ENCODE measurements around the gene MYO19. TPM values are rescaled to one million over a fixed set of nuclear protein-coding genes. Genes with fewer than 3 reads are reported as not detected.

The MYO19 gene
- total and polyA plus RNA-seq, 2 of the 4 experiments (the other 2 are of a cell fraction) = 35.8 to 55.6 TPM

- dilution Hi-C loops (cut with HindIII; ENCODE audit: low sequenced_read_pairs, unreplicated experiment) = no loop called here
- ATAC-seq (ENCODE audit: low read depth) = no peak
- Histone ChIP-seq H4K5ac (ENCODE audit: low read depth, low read length) (no peak overlapping the region), H3K14ac (replicated peaks; ENCODE audit: low read depth, low read length) (no peak overlapping the region), H3K4me3 (ENCODE audit: insufficient read depth, low read depth, low read length) (no peak overlapping the region), H3K27me3 (ENCODE audit: control insufficient read depth, insufficient read depth, low read length) (no peaks in the 10 kb centered on the region), H2AFZ (replicated peaks; ENCODE audit: low read length, poor library complexity) (no peak overlapping the region), H2AK5ac (ENCODE audit: low read depth, low read length) (no peak overlapping the region), H2AK9ac (replicated peaks; ENCODE audit: low read depth, low read length, poor library complexity) (no peak overlapping the region), H3K9ac (ENCODE audit: low read depth, low read length) (no peak overlapping the region), H3K4ac (ENCODE audit: low read depth, low read length) (no peak overlapping the region), H3K36me3 (ENCODE audit: control insufficient read depth, insufficient read depth, low read length) (peaks cover 51% of the 10 kb centered on the region), H3K56ac (ENCODE audit: extremely low read depth, insufficient read depth, low read length) (no peak overlapping the region), H2BK120ac (ENCODE audit: low read depth, low read length) (no peak overlapping the region), H4K8ac (ENCODE audit: low read depth in 2 of 2, low read length in 2 of 2) (no peak overlapping the region), H3K18ac (ENCODE audit: low read depth, low read length) (no peak overlapping the region), H3K9me3 (ENCODE audit: control insufficient read depth, insufficient read depth, low read length) (no peaks in the 10 kb centered on the region), H3K79me1 (ENCODE audit: low read depth in 1 of 2, low read length in 2 of 2) (no peaks in the 10 kb centered on the region), H2BK5ac (ENCODE audit: low read depth, low read length, poor library complexity, severe bottlenecking) (no peak overlapping the region), H2BK20ac (ENCODE audit: low read depth, low read length) (no peak overlapping the region), H3K9me1 (ENCODE audit: insufficient read depth, low read length) (no peaks in the 10 kb centered on the region), H3K4me1 (ENCODE audit: control insufficient read depth, insufficient read depth, low read length) (no peaks in the 10 kb centered on the region), H4K91ac (ENCODE audit: insufficient read depth, low read depth, low read length) (no peak overlapping the region), H4K20me1 (ENCODE audit: insufficient read depth, low read length) (no peaks in the 10 kb centered on the region), H2BK15ac (ENCODE audit: low read depth, low read length) (no peak overlapping the region), H3K23ac (ENCODE audit: low read depth, low read length) (no peak overlapping the region), H3K4me2 (ENCODE audit: low read depth, low read length) (no peak overlapping the region), H3K27ac (ENCODE audit: insufficient read depth, low read length) (no peak overlapping the region)
- intact Hi-C loops (cut with micrococcal nuclease) = no loop called here
- CTCF ChIA-PET = interaction anchor here (0.7 kb wide), 1 partner anchor 26 kb away, joined by 7 read pairs; no protein-coding TSS in a partner anchor
- POLR2A ChIA-PET (ENCODE audit: unreplicated experiment) = no interaction called here
- TF ChIP-seq SMC3 (IDR thresholded peaks at IDR 0.05; ENCODE audit: low read depth, low read length) (no peak), FOS (IDR thresholded peaks at IDR 0.05; ENCODE audit: low read depth, low read length) (no peak), RCOR1 (IDR thresholded peaks at IDR 0.05; ENCODE audit: insufficient replicate concordance, low read length) (no peak)
- WGBS, 2 experiments (ENCODE audit: extremely low coverage in 2 of 2, insufficient read length in 1 of 2) = no CpG with 5 or more reads among the region's 5 CpGs
- no TSS peak for BruUV-seq (replicated peaks)
- in situ Hi-C loops (cut with MboI; ENCODE audit: low sequenced_read_pairs) = no loop called here
- no peak for DNase-seq
Observed at GRCh38 chr17:36504156-36504545, 30.5 kb downstream of the MYO19 start.

Measured in IMR-90 (cell line).